H1 (cell line): Measurements from ENCODE around the gene CTNND2. TPM values are rescaled to one million over a fixed set of nuclear protein-coding genes. Genes with fewer than 3 reads are reported as not detected.

Experiments
- CTCF ChIA-PET: fragments of 300-600 bp; sonication (Branson Sonifier 250); formaldehyde crosslinking; loops from one replicate; lab custom pipeline; 2021; ENCODE audit not compliant: partially characterized antibody; lab: Charles Lee
- POLR2A ChIA-PET: fragments of 300-600 bp; sonication (Branson Sonifier 250); formaldehyde crosslinking; loops from one replicate; lab custom pipeline; 2021; ENCODE audit warnings: inconsistent platforms; ENCODE audit not compliant: partially characterized antibody; lab: Charles Lee
- DNase-seq, 2 experiments: peaks; one replicate each; pipeline versions ENCODE4 v3.0.0 to v3.0.0-alpha.2; 2010 to 2022; ENCODE audit warnings: low spot score in 2 of 2, low read depth in 1 of 2, mixed read lengths in 1 of 2
- FAIRE-seq: peaks from 2 replicates; lab custom pipeline; 2011; peaks lifted over from hg19 to GRCh38; lab: Jason Lieb, UNC
- H2AFZ ChIP-seq: 2 replicates; pipeline ENCODE4 v1.8.1; 2012; ENCODE audit warnings: low read length, inconsistent platforms
- H2AK5ac ChIP-seq: 2 replicates; pipeline ENCODE4 v1.6.1; 2013; ENCODE audit warnings: low read depth, low read length
- H2BK120ac ChIP-seq: replicated peaks from 2 replicates; pipeline ENCODE3; 2013; ENCODE audit warnings: low read depth, low read length, inconsistent platforms
- H2BK12ac ChIP-seq: 2 replicates; pipeline ENCODE4 v1.6.1; 2013; ENCODE audit warnings: low read depth, low read length
- H2BK15ac ChIP-seq: 2 replicates; pipeline ENCODE4 v1.6.1; 2013; ENCODE audit warnings: low read length
- H2BK20ac ChIP-seq: 2 replicates; pipeline ENCODE4 v1.6.1; 2013; ENCODE audit warnings: low read length
- H2BK5ac ChIP-seq: 2 replicates; pipeline ENCODE4 v1.6.1; 2013; ENCODE audit warnings: low read depth, low read length
- H3K14ac ChIP-seq: 2 replicates; pipeline ENCODE4 v1.6.1; 2013; ENCODE audit warnings: inconsistent platforms; ENCODE audit not compliant: insufficient read length
- H3K18ac ChIP-seq: 2 replicates; pipeline ENCODE4 v1.6.1; 2013; ENCODE audit warnings: low read length; ENCODE audit errors: extremely low read depth
- H3K23ac ChIP-seq: 2 replicates; pipeline ENCODE4 v1.6.1; 2013; ENCODE audit warnings: inconsistent platforms; ENCODE audit not compliant: insufficient read length
- H3K23me2 ChIP-seq: 2 replicates; pipeline ENCODE4 v1.6.1; 2013; ENCODE audit warnings: low read depth, low read length
- H3K27ac ChIP-seq: 2 replicates; pipeline ENCODE4 v1.6.1; 2011; ENCODE audit warnings: low read depth, low read length, inconsistent platforms
- H3K27me3 ChIP-seq, 4 experiments: replicated peaks in 1 of 4; 1 replicate in 1 of 4; 2 replicates in 3 of 4; pipeline versions ENCODE4 v1.6.1 to v1.8.1; 2011 to 2013; ENCODE audit warnings: low read length in 3 of 4, mild to moderate bottlenecking in 3 of 4, inconsistent platforms in 2 of 4, mixed read lengths in 2 of 4, moderate library complexity in 1 of 4; ENCODE audit not compliant: control insufficient read depth in 3 of 4, insufficient read depth in 3 of 4; ENCODE audit errors: extremely low read depth in 1 of 4
- H3K36me3 ChIP-seq, 4 experiments: 2 replicates each; pipeline versions ENCODE4 v1.6.1 to v1.8.1; 2011 to 2013; ENCODE audit warnings: mild to moderate bottlenecking in 4 of 4, low read length in 3 of 4, moderate library complexity in 2 of 4, control low read depth in 1 of 4, inconsistent platforms in 1 of 4; ENCODE audit not compliant: insufficient read depth in 4 of 4, control insufficient read depth in 2 of 4
- H3K4ac ChIP-seq: replicated peaks from 2 replicates; pipeline ENCODE3; 2013; ENCODE audit warnings: low read length, low read depth, mixed read lengths, inconsistent platforms; ENCODE audit not compliant: insufficient read length
- H3K4me1 ChIP-seq, 4 experiments: replicated peaks in 1 of 4; 1 replicate in 1 of 4; 2 replicates in 3 of 4; pipeline versions ENCODE4 v1.6.1 to v1.8.1; 2011 to 2013; ENCODE audit warnings: low read length in 3 of 4, inconsistent platforms in 2 of 4, mixed read lengths in 1 of 4; ENCODE audit not compliant: insufficient read depth in 4 of 4, control insufficient read depth in 3 of 4
- H3K4me2 ChIP-seq, 2 experiments: 2 replicates each; pipeline versions ENCODE4 v1.6.1 to v1.8.1; 2011 to 2013; ENCODE audit warnings: low read depth in 2 of 2, low read length in 2 of 2, control low read depth in 1 of 2, inconsistent platforms in 1 of 2, mild to moderate bottlenecking in 1 of 2; ENCODE audit not compliant: insufficient read depth in 1 of 2
- H3K4me3 ChIP-seq, 4 experiments: fragments of 200-600, 300-600 bp in 1 of 4; sonication (generic), shearing (Covaris generic), sonication (Bioruptor Twin) in 1 of 4; 2 replicates each; pipeline versions ENCODE4 v1.5.1 to v1.8.1; 2011 to 2016; ENCODE audit warnings: low read length in 4 of 4, low read depth in 3 of 4, control low read depth in 2 of 4, inconsistent platforms in 2 of 4, mild to moderate bottlenecking in 2 of 4, mixed read lengths in 1 of 4, moderate library complexity in 1 of 4; ENCODE audit not compliant: insufficient read depth in 2 of 4; ENCODE audit errors: extremely low read depth in 1 of 4
- H3K56ac ChIP-seq: replicated peaks from 2 replicates; pipeline ENCODE3; 2013; ENCODE audit warnings: low read depth, mild to moderate bottlenecking, mixed read lengths, low read length, inconsistent platforms; ENCODE audit not compliant: insufficient read length
- H3K79me1 ChIP-seq: 2 replicates; pipeline ENCODE4 v1.6.1; 2013; ENCODE audit warnings: low read depth, low read length, control low read depth
- H3K79me2 ChIP-seq, 2 experiments: 2 replicates each; pipeline versions ENCODE4 v1.6.1 to v1.8.1; 2012 to 2013; ENCODE audit warnings: low read length in 2 of 2, mild to moderate bottlenecking in 2 of 2, inconsistent platforms in 1 of 2; ENCODE audit not compliant: insufficient read depth in 2 of 2, control insufficient read depth in 1 of 2
- H3K9ac ChIP-seq, 4 experiments: replicated peaks in 1 of 4; 1 replicate in 1 of 4; 2 replicates in 3 of 4; pipeline versions ENCODE4 v1.6.1 to v1.8.1; 2011 to 2013; ENCODE audit warnings: low read depth in 3 of 4, low read length in 3 of 4, control low read depth in 2 of 4, mild to moderate bottlenecking in 2 of 4, moderate library complexity in 2 of 4, inconsistent platforms in 1 of 4; ENCODE audit errors: extremely low read depth in 1 of 4
- H3K9me3 ChIP-seq, 2 experiments: 2 replicates each; pipeline versions ENCODE4 v1.6.1 to v1.8.1; 2012 to 2013; ENCODE audit warnings: mild to moderate bottlenecking in 2 of 2, moderate library complexity in 2 of 2, control low read depth in 1 of 2, inconsistent platforms in 1 of 2, low read depth in 1 of 2, low read length in 1 of 2, mixed read lengths in 1 of 2; ENCODE audit not compliant: insufficient read depth in 2 of 2
- H4K20me1 ChIP-seq, 2 experiments: replicated peaks in 1 of 2; 2 replicates each; pipeline versions ENCODE3 to v1.8.1; 2011 to 2013; ENCODE audit warnings: inconsistent platforms in 2 of 2, low read length in 2 of 2, mild to moderate bottlenecking in 1 of 2; ENCODE audit not compliant: insufficient read depth in 2 of 2, control insufficient read depth in 1 of 2
- H4K5ac ChIP-seq: 2 replicates; pipeline ENCODE4 v1.6.1; 2013; ENCODE audit warnings: low read length, low read depth, mixed read lengths, inconsistent platforms; ENCODE audit not compliant: insufficient read length
- H4K8ac ChIP-seq: 2 replicates; pipeline ENCODE4 v1.8.0; 2013; ENCODE audit warnings: mild to moderate bottlenecking, moderate library complexity, low read length, inconsistent platforms; ENCODE audit not compliant: insufficient read depth; ENCODE audit errors: extremely low read depth
- H4K91ac ChIP-seq: replicated peaks from 2 replicates; pipeline ENCODE3; 2013; ENCODE audit warnings: low read length, mixed read lengths, inconsistent platforms; ENCODE audit not compliant: insufficient read length
- SUZ12 ChIP-seq: fragments of 200-600 bp; sonication (generic); IDR thresholded peaks from 2 replicates; pipeline ENCODE4 v1.6.1; 2012; ENCODE audit warnings: mild to moderate bottlenecking, inconsistent platforms, low read length, moderate library complexity, mixed read lengths
- WGBS, 2 experiments: shearing (Covaris generic) in 1 of 2; methylation state at CpG; one replicate each; pipeline versions ENCODE4 v1.1.6 to v1.1.7; 2013 to 2015; ENCODE audit warnings: low lambda C conversion rate in 2 of 2, mixed read lengths in 2 of 2, inconsistent platforms in 1 of 2, low coverage in 1 of 2, missing lambda C conversion rate in 1 of 2; ENCODE audit not compliant: insufficient replicate concordance in 2 of 2, insufficient coverage in 1 of 2, insufficient read length in 1 of 2; ENCODE audit errors: extremely low coverage in 1 of 2, missing lambda C conversion rate in 1 of 2; 5-methylcytosine and 5-hydroxymethylcytosine counted together
- polyA plus RNA-seq, 7 experiments: library from polyadenylated mRNA; depleted of rRNA in 3 of 7; stranded (reverse) in 5 of 7; unstranded in 2 of 7; fragments of >200 nt in 5 of 7; fragments of 200-250 nt in 2 of 7; gene quantifications; 1 replicate in 5 of 7; 2 replicates in 1 of 7; 4 replicates in 1 of 7; pipeline versions ENCODE4 v1.2.1 to v1.2.3, GENCODE V29; 2011 to 2013; ENCODE audit warnings: missing spikeins in 2 of 7, mixed read lengths in 2 of 7
- total RNA-seq: library from RNA; stranded (reverse); fragmentation: NEBNext Ultra II Directional; extraction: Animal tissue kit (Norgen Biotek cat#: 25700); gene quantifications from 2 replicates; pipeline ENCODE4 v1.2.1, GENCODE V29; 2021

The CTNND2 gene
- total and polyA plus RNA-seq, 2 of the 8 experiments (the other 6 are each of a cell fraction or from before 2014, with no cell fraction given), result 7.4 to 14.2 TPM

DNA sequence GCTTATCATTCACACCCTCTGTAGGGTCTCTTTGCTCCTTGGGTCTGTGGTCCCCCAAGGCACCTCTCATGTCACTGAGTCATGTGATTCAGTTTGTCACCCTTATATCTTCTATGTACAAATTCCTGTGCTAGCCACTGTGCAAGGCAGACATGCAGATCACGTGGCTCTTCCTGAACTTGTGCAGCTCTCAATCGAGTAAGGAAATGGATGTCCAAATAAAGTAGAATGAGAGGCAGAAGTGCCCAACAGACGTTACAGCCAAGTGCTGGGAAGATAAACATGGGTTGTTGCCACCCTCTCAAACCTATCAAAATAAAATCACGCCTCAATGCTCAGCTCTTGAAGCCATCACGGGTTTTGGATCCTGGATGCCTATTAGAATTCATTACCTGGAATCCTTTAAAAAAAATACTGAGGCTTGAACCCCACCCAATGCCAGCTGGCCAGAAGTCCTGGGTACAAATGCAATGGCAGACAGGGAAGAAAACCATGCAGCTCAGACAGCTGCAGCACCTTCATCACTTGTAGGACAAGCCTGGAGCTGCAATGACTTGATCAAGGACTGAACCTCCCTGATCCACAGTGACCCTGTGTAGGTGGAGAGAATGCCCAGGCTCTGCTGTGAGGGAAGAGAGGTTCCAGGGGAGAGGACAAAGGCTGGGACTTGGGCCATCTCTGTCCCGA, 914.5 kb downstream of the CTNND2 start:
- H2BK20ac ChIP-seq, result no peak overlapping the region
- no peak overlapping the region for H3K23ac ChIP-seq
- POLR2A ChIA-PET, result no interaction called here
- H3K79me1 ChIP-seq, result no peaks in the 10 kb centered on the region
- 90% methylated on average over 6 of the region's 6 CpGs; no CpG with 5 or more reads in 1 of the 2 experiments for WGBS, 2 experiments
- H3K4me2 ChIP-seq, result no peak overlapping the region
- H4K20me1 ChIP-seq, result no peaks in the 10 kb centered on the region
- no peak overlapping the region for H2AFZ ChIP-seq
- no peaks in the 10 kb centered on the region for H3K79me2 ChIP-seq
- no peaks in the 10 kb centered on the region for H3K27me3 ChIP-seq
- H3K56ac ChIP-seq, result no peak overlapping the region
- H3K4ac ChIP-seq, result no peak overlapping the region
- no peak overlapping the region for H2BK120ac ChIP-seq
- no peak overlapping the region for H3K27ac ChIP-seq
- H4K91ac ChIP-seq, result no peak overlapping the region
- H2BK5ac ChIP-seq, result no peak overlapping the region
- no peaks in the 10 kb centered on the region for H3K23me2 ChIP-seq
- DNase-seq, result no peak
- H2BK12ac ChIP-seq, result no peak overlapping the region
- H2AK5ac ChIP-seq, result no peak overlapping the region
- FAIRE-seq, result no peak
- no peak overlapping the region for H4K8ac ChIP-seq
- no peak overlapping the region for H3K14ac ChIP-seq
- H3K9ac ChIP-seq, result no peak overlapping the region
- H3K4me1 ChIP-seq, result peaks cover 0 to 9% (median 1%) of the 10 kb centered on the region in 4 experiments; a peak in 4 of 7 replicates
- CTCF ChIA-PET, result interaction anchor here (0.5 to 3.9 kb wide), 12 partner anchors 13 to 253 kb away, joined by 3 to 35 read pairs (median 4); no protein-coding TSS in a partner anchor
- H3K9me3 ChIP-seq, result no peaks in the 10 kb centered on the region
- H3K4me3 ChIP-seq, result no peak overlapping the region
- TF ChIP-seq SUZ12, result no peak
- H3K36me3 ChIP-seq, result no peaks in the 10 kb centered on the region
- no peak overlapping the region for H4K5ac ChIP-seq
- H3K18ac ChIP-seq, result no peak overlapping the region
- H2BK15ac ChIP-seq, result no peak overlapping the region
